Upper lobe of left lung (tissue), 6 donors: Measurements from ENCODE around the gene RHBG. TPM values are rescaled to one million over a fixed set of nuclear protein-coding genes. Genes with fewer than 3 reads are reported as not detected.

Experiments used
- ATAC-seq, 2 donors: fragments of 200-7000 bp; cut with Tn5 transposase; one replicate each; pipeline ENCODE4 v1.9.1; 2022; ENCODE audit warnings: mild to moderate bottlenecking in 2 of 2, moderate library complexity in 2 of 2; ENCODE audit not compliant: low FRiP score in 2 of 2
- DNase-seq, 2 donors: peaks; one replicate each; pipeline ENCODE4 v3.0.0-alpha.2; 2019 to 2020
- H3K27ac ChIP-seq, 4 donors: fragments of 200-600 bp; sonication (generic); one replicate each; pipeline ENCODE4 v1.5.1; 2016 to 2019
- H3K27me3 ChIP-seq, 4 donors: fragments of 200-600 bp; sonication (generic); one replicate each; pipeline ENCODE4 v1.5.1; 2017 to 2019
- H3K36me3 ChIP-seq, 4 donors: fragments of 200-600 bp; sonication (generic); one replicate each; pipeline ENCODE4 v1.5.1; 2016 to 2019
- H3K4me1 ChIP-seq, 4 donors: fragments of 200-600 bp; sonication (generic); one replicate each; pipeline ENCODE4 v1.5.1; 2018 to 2019
- H3K4me3 ChIP-seq, 4 donors: fragments of 200-600 bp; sonication (generic); one replicate each; pipeline ENCODE4 v1.5.1; 2017 to 2019; ENCODE audit warnings: mild to moderate bottlenecking in 2 of 4, moderate library complexity in 1 of 4
- H3K9me3 ChIP-seq, 4 donors: fragments of 200-600 bp; sonication (generic); one replicate each; pipeline ENCODE4 v1.5.1; 2018 to 2019
- EP300 ChIP-seq, 4 donors: sonication (generic); formaldehyde crosslinking; IDR thresholded peaks; one replicate each; pipeline ENCODE4 v1.5.1; 2017; ENCODE audit warnings: antibody characterized with exemption in 4 of 4, control low read depth in 2 of 4
- POLR2A ChIP-seq, 4 donors: fragments of 450-650 bp; IDR thresholded peaks; one replicate each; pipeline ENCODE4 v1.5.1; 2016 to 2017; ENCODE audit warnings: antibody characterized with exemption in 4 of 4, mild to moderate bottlenecking in 2 of 4
- POLR2AphosphoS5 ChIP-seq, 2 donors: sonication (generic); formaldehyde crosslinking; IDR thresholded peaks; one replicate each; pipeline ENCODE4 v1.5.1; 2017; ENCODE audit warnings: antibody characterized with exemption in 2 of 2
- WGBS, 2 donors: methylation state at CpG; one replicate each; pipeline ENCODE4 v1.1.5; 2017 to 2018; 5-methylcytosine and 5-hydroxymethylcytosine counted together
- total RNA-seq, 6 donors: library from RNA; depleted of rRNA in 4 of 6; stranded (reverse); fragments of >200 nt in 4 of 6; gene quantifications; one replicate each; pipeline versions ENCODE4 v1.1.0 to v1.2.1, GENCODE V29; 2016 to 2021
- TF ChIP-seq, protein P1 (sequence below), 6 experiments: fragments of 450-650 bp in 4 of 6; fragments of 200-600 bp in 2 of 6; sonication (generic) in 2 of 6; IDR thresholded peaks; one replicate each; pipeline ENCODE4 v1.5.1; 2016 to 2019; ENCODE audit warnings: antibody characterized with exemption in 6 of 6
- donor health status: DM: no; HTN: no; CAD: no; lungs with moderate emphysema.
- donor health status: DM: no; HTN: yes; CAD: no; lungs with severe emphysema.

RHBG gene
- total RNA-seq, 6 donors from 2014 or later, result 0.24 TPM; not detected in 5

DNA sequence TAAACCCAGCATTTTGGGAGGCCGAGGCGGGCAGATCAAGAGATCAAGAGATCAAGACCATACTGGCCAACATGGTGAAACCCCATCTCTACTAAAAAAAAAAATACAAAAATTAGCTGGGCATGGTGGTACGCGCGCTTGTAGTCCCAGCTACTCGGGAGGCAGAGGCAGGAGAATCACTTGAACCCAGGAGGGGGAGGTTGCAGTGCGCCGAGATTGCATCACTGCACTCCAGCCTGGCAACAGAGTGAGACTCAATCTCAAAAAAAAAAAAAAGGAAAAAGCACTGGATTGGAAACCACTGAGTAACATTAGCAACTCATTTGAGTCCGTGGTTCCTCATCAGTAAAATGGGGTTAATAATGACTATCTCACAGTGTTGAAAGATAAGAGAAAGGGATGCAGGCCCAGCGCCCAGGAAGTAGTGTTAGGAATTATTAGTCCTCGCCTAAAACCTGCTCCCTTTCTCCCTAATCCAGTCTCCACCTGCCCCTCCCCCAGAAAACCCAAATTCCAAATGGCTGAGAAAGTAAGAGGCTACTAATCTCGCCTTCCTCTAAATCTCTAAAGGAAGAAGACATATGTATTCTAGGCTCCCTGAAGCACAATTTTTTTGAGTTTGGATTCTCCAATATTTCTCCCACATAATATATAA lies 49.5 kb downstream of the RHBG start:
- WGBS, 2 donors, result 74 to 79% methylated on average over 12 of the region's 12 CpGs
- Histone ChIP-seq H3K27me3 (peaks cover 1 to 63% (median 35%) of the 10 kb centered on the region in 4 donors), H3K27ac (no peak overlapping the region), H3K36me3 (no peaks in the 10 kb centered on the region), H3K4me1 (peaks cover 20 to 28% (median 26%) of the 10 kb centered on the region in 4 donors), H3K4me3 (no peak overlapping the region), H3K9me3 (no peaks in the 10 kb centered on the region)
- DNase-seq (no peak), ATAC-seq (no peak)
- TF ChIP-seq EP300 (IDR thresholded peaks at IDR 0.05) (no peak), POLR2AphosphoS5 (IDR thresholded peaks at IDR 0.05) (no peak), POLR2A (IDR thresholded peaks at IDR 0.05) (no peak)
- TF ChIP-seq, protein P1, sequence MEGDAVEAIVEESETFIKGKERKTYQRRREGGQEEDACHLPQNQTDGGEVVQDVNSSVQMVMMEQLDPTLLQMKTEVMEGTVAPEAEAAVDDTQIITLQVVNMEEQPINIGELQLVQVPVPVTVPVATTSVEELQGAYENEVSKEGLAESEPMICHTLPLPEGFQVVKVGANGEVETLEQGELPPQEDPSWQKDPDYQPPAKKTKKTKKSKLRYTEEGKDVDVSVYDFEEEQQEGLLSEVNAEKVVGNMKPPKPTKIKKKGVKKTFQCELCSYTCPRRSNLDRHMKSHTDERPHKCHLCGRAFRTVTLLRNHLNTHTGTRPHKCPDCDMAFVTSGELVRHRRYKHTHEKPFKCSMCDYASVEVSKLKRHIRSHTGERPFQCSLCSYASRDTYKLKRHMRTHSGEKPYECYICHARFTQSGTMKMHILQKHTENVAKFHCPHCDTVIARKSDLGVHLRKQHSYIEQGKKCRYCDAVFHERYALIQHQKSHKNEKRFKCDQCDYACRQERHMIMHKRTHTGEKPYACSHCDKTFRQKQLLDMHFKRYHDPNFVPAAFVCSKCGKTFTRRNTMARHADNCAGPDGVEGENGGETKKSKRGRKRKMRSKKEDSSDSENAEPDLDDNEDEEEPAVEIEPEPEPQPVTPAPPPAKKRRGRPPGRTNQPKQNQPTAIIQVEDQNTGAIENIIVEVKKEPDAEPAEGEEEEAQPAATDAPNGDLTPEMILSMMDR (IDR thresholded peaks at IDR 0.05), result no peak

GRCh38 chr1:156419854-156420204 lies 50.8 kb downstream of the RHBG start:
- TF ChIP-seq POLR2A (IDR thresholded peaks at IDR 0.05) (no peak), EP300 (IDR thresholded peaks at IDR 0.05) (no peak), POLR2AphosphoS5 (IDR thresholded peaks at IDR 0.05) (no peak)
- TF ChIP-seq, protein P1 (IDR thresholded peaks at IDR 0.05), result no peak
- DNase-seq (no peak), ATAC-seq (no peak)
- Histone ChIP-seq H3K36me3 (no peaks in the 10 kb centered on the region), H3K4me1 (peaks cover 20 to 28% (median 26%) of the 10 kb centered on the region in 4 donors), H3K4me3 (peak overlapping the region in 3 of 4 donors; percentile 31 to 38 (median 36)), H3K27ac (no peak overlapping the region), H3K9me3 (no peaks in the 10 kb centered on the region), H3K27me3 (peaks cover 1 to 64% (median 34%) of the 10 kb centered on the region in 4 donors)
- WGBS, 2 donors, result 17 to 29% methylated on average over 4 to 5 of the region's 5 CpGs

DNA sequence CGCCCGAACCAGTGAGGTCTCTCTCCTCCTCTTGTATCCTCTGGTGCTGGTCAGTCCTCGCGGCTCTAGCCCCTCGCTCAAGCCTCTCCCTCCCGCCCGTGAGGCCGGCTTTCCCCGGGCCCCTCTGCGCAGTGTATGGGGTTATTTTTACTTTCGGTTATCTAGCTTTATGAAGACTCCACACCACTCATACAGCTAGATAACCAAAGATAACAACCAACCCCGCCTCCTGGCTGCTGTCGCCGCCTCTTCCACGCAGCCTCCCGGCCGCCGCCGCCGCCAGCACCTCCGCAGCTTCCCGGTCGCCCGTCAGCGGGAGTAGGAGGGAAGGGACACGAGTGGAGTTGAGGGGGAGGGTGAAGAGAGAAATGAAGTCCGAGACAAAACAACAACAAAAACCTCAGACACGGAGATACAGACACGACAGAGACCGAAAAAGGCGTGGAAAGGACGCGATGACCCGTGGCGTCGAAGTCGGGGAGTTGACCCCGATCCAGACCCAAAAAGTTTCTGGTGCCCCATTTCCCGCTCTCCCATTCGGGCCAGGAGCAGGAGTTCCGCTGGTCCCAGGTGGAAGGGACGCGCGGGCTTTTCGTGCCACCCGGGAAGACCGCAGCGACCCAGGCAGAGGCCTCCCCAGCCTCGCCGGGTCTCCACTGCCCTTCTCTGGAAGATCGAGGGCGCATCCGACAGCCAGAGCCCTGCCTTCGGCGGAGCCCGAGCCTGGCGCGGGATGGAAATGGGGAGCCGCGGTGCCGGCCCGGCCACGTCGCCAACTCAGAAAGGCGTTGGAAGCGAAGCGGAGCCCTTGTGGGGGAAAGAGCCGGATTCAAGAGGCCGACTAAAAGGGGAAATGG lies 51.4 kb downstream of the RHBG start:
- Histone ChIP-seq H3K27me3 (peaks cover 1 to 59% (median 33%) of the 10 kb centered on the region in 4 donors), H3K36me3 (no peaks in the 10 kb centered on the region), H3K9me3 (no peaks in the 10 kb centered on the region), H3K27ac (no peak overlapping the region), H3K4me3 (peak overlapping the region in 3 of 4 donors; percentile 31 to 38 (median 36)), H3K4me1 (peaks cover 20 to 28% (median 26%) of the 10 kb centered on the region in 4 donors)
- ATAC-seq (peak in 1 of 2 donors; percentile 51), DNase-seq (peak; percentile 25 to 86)
- 6% methylated on average over 48 to 57 of the region's 69 CpGs for WGBS, 2 donors
- TF ChIP-seq POLR2A (IDR thresholded peaks at IDR 0.05), result no peak
- TF ChIP-seq EP300 (IDR thresholded peaks at IDR 0.05), result no peak
- TF ChIP-seq, protein P1 (IDR thresholded peaks at IDR 0.05), result no peak
- no peak for TF ChIP-seq POLR2AphosphoS5 (IDR thresholded peaks at IDR 0.05)

GRCh38 chr1:156421062-156421938 lies 52.3 kb downstream of the RHBG start:
- Histone ChIP-seq H3K9me3 (no peaks in the 10 kb centered on the region), H3K4me1 (peaks cover 20 to 28% (median 26%) of the 10 kb centered on the region in 4 donors), H3K27me3 (peaks cover 1 to 57% (median 32%) of the 10 kb centered on the region in 4 donors), H3K4me3 (peak overlapping the region in 3 of 4 donors; percentile 31 to 38 (median 36)), H3K27ac (no peak overlapping the region), H3K36me3 (no peaks in the 10 kb centered on the region)
- peak; percentile 76 to 92 for DNase-seq
- TF ChIP-seq, protein P1 (IDR thresholded peaks at IDR 0.05), result no peak
- peak in 1 of 2 donors; percentile 72 for TF ChIP-seq POLR2AphosphoS5 (IDR thresholded peaks at IDR 0.05)
- no peak for TF ChIP-seq EP300 (IDR thresholded peaks at IDR 0.05)
- TF ChIP-seq POLR2A (IDR thresholded peaks at IDR 0.05), result no peak
- peak; percentile 79 to 93 for ATAC-seq
- WGBS, 2 donors, result 1 to 2% methylated on average over 21 to 34 of the region's 69 CpGs
